Ovary (tissue), 9 donors: Measurements from ENCODE around the gene ZKSCAN1. TPM values are rescaled to one million over a fixed set of nuclear protein-coding genes. Genes with fewer than 3 reads are reported as not detected.

Experiments used
- DNase-seq, 5 donors: peaks; one replicate each; pipeline ENCODE4 v3.0.0-alpha.2; 2019 to 2020
- H3K27ac ChIP-seq, 2 donors: fragments of 200-600 bp; one replicate each; pipeline versions ENCODE4 v1.5.1 to v1.8.0; 2019 to 2022
- H3K27me3 ChIP-seq: fragments of 200-600 bp; one replicate; pipeline ENCODE4 v1.8.0; 2022
- H3K36me3 ChIP-seq: fragments of 200-600 bp; sonication (generic); one replicate; pipeline ENCODE4 v1.5.1; 2019
- H3K4me1 ChIP-seq: one replicate; pipeline ENCODE4 v1.8.1; 2013; ENCODE audit warnings: mild to moderate bottlenecking, moderate library complexity; ENCODE audit not compliant: insufficient read depth
- H3K4me3 ChIP-seq: fragments of 200-600 bp; sonication (generic); one replicate; pipeline ENCODE4 v1.5.1; 2017
- H3K9me3 ChIP-seq, 2 donors: fragments of 200-600 bp in 1 of 2; sonication (generic) in 1 of 2; one replicate each; pipeline versions ENCODE4 v1.5.1 to v1.8.1; 2013 to 2019; ENCODE audit warnings: mild to moderate bottlenecking in 1 of 2, moderate library complexity in 1 of 2
- CTCF ChIP-seq, 3 donors: fragments of 450-650 bp in 2 of 3; fragments of 200-600 bp in 1 of 3; IDR thresholded peaks; one replicate each; pipeline versions ENCODE4 v1.5.1 to v1.8.0; 2016 to 2022; ENCODE audit warnings: antibody characterized with exemption in 3 of 3, mild to moderate bottlenecking in 1 of 3
- EP300 ChIP-seq: sonication (generic); formaldehyde crosslinking; IDR thresholded peaks from one replicate; pipeline ENCODE4 v1.6.1; 2017; ENCODE audit warnings: antibody characterized with exemption
- POLR2A ChIP-seq: fragments of 450-650 bp; IDR thresholded peaks from one replicate; pipeline ENCODE4 v1.6.1; 2017; ENCODE audit warnings: antibody characterized with exemption, mild to moderate bottlenecking, moderate library complexity
- WGBS, 3 donors: extraction: QIAGEN DNeasy Blood & Tissue Kit in 1 of 3; methylation state at CpG; one replicate each; pipeline versions ENCODE4 v1.1.5 to v1.1.7; 2013 to 2017; 5-methylcytosine and 5-hydroxymethylcytosine counted together
- intact Hi-C, 4 donors: fragments of 100-400 bp; cut with DNase I; formaldehyde crosslinking; loops; one replicate each; pipeline versions ENCODE4 v1.11.0 to v1.15.1; 2022 to 2023
- polyA plus RNA-seq, 2 donors: library from polyadenylated mRNA; stranded (reverse); fragments of 200-250 nt in 1 of 2; fragments of 350-450 nt in 1 of 2; fragmentation: Illumina TruSeq in 1 of 2; extraction: RNeasy Lipid Tissue Mini Kit (QIAGEN cat#74804) in 1 of 2; gene quantifications; one replicate each; pipeline ENCODE4 v1.2.3, GENCODE V29; 2013 to 2014
- total RNA-seq, 7 donors: library from RNA; depleted of rRNA in 2 of 7; stranded (reverse); fragments of >200 nt in 2 of 7; fragmentation: NEBNext Ultra II Directional in 3 of 7; extraction: Animal tissue kit (Norgen Biotek cat#: 25700) in 3 of 7; gene quantifications; one replicate each; pipeline versions ENCODE4 v1.1.0 to v1.2.4, GENCODE V29; 2016 to 2023
- donor health status: DM: no; HTN: no; CAD: no; lungs with moderate emphysema.
- donor health status: DM: no; HTN: no; CAD: no.
- donor health status: Bipolar disorder and iron deficiency.
- donor health status: DM: yes; HTN: yes; CAD: no.
- donor health status: DM: no; HTN: no; CAD: no.
- donor health status: DM: yes; HTN: yes; CAD: no.

The ZKSCAN1 gene
- total and polyA plus RNA-seq, 9 donors: 14.2 to 90.7 (median 73.5) TPM

- Histone ChIP-seq H3K9me3 (no peaks in the 10 kb centered on the region), H3K36me3 (no peaks in the 10 kb centered on the region), H3K4me1 (peaks cover 5% of the 10 kb centered on the region), H3K4me3 (no peak overlapping the region), H3K27ac (no peak overlapping the region), H3K27me3 (no peaks in the 10 kb centered on the region)
- intact Hi-C loops: no loop called here
- 86 to 95% (median 94%) methylated on average over 4 of the region's 4 CpGs for WGBS, 3 donors
- TF ChIP-seq EP300: no peak
- no peak for TF ChIP-seq POLR2A
- no peak for TF ChIP-seq CTCF (IDR thresholded peaks at IDR 0.05)
- no peak for DNase-seq
Observed at GRCh38 chr7:100063376-100063775, 48.0 kb downstream of the ZKSCAN1 start.

GRCh38 chr7:100064162-100064561, 48.8 kb downstream of the ZKSCAN1 start:
- intact Hi-C loops: no loop called here
- TF ChIP-seq CTCF (IDR thresholded peaks at IDR 0.05) (no peak), EP300 (no peak), POLR2A (no peak)
- no peaks in the 10 kb centered on the region for H3K36me3 ChIP-seq
- WGBS, 3 donors: 86 to 91% (median 88%) methylated on average over 9 of the region's 9 CpGs
- H3K9me3 ChIP-seq: no peaks in the 10 kb centered on the region
- peaks cover 5% of the 10 kb centered on the region for H3K4me1 ChIP-seq
- no peak overlapping the region for H3K4me3 ChIP-seq
- H3K27me3 ChIP-seq: no peaks in the 10 kb centered on the region
- no peak for DNase-seq
- no peak overlapping the region for H3K27ac ChIP-seq

GRCh38 chr7:100065452-100066186, 50.2 kb downstream of the ZKSCAN1 start:
- WGBS, 3 donors: 5 to 19% (median 7%) methylated on average over 8 of the region's 8 CpGs
- H3K27me3 ChIP-seq: no peaks in the 10 kb centered on the region
- H3K27ac ChIP-seq: peak overlapping the region in 1 of 2 donors; percentile 65
- no peaks in the 10 kb centered on the region for H3K36me3 ChIP-seq
- H3K4me1 ChIP-seq: peaks cover 5% of the 10 kb centered on the region
- intact Hi-C loops: no loop called here
- H3K9me3 ChIP-seq: peaks cover 0 to under 1% of the 10 kb centered on the region in 2 donors
- TF ChIP-seq POLR2A: no peak
- TF ChIP-seq CTCF (IDR thresholded peaks at IDR 0.05): no peak
- H3K4me3 ChIP-seq: no peak overlapping the region
- peak in 2 of 5 donors; percentile 43 to 55 for DNase-seq

- Histone ChIP-seq H3K27me3 (no peaks in the 10 kb centered on the region), H3K4me1 (peaks cover 5% of the 10 kb centered on the region), H3K4me3 (no peak overlapping the region), H3K9me3 (peaks cover 6 to 14% of the 10 kb centered on the region in 2 donors), H3K27ac (no peak overlapping the region), H3K36me3 (peaks cover 7% of the 10 kb centered on the region)
- DNase-seq: no peak
- 76 to 85% (median 85%) methylated on average over 7 of the region's 7 CpGs for WGBS, 3 donors
- TF ChIP-seq POLR2A (no peak), CTCF (IDR thresholded peaks at IDR 0.05) (no peak), EP300 (no peak)
- intact Hi-C loops: no loop called here
Observed at GRCh38 chr7:100066953-100067352, 51.6 kb downstream of the ZKSCAN1 start.
